ENCODE results near the gene FGD4.

DNA sequence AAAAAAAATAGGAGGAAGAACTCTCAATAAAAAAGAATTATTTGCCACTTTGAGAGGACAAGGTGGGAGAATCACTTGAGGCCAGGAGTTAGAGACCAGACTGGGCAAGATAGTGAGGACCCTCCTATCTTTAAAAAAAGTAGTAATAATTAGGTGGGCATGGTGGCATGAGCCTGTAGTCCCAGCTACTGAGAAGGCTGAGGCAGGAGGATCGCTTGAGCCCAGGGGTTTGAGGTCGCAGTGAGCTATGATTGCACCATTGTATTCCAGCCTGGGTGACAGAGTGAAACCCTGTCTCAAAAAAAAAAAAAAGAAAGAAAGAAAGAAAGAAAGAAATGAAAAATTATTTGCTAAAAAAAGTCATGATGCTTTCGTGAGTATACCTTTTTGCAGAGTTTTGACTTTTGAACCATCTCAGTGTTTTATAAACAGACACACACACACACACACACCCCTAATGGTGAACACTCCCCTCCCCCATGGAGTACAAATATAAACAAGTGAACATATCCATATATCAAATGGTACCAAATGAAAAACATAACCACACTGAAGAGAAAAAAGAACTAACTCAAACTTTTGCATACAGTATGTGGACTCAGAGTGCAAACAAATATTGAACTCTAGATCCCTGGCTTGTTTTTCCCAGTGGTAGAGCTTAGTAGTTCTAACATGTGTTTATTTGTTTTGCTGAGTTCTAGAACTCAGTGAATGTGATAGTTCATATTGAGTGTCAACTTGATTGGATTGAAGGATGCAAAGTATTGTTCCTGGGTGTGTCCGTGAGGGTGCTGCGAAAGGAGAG lies 252.0 kb downstream of the FGD4 start:
- no peak for TF ChIP-seq POLR2A (IDR thresholded peaks at IDR 0.05)
- TF ChIP-seq, protein P1, sequence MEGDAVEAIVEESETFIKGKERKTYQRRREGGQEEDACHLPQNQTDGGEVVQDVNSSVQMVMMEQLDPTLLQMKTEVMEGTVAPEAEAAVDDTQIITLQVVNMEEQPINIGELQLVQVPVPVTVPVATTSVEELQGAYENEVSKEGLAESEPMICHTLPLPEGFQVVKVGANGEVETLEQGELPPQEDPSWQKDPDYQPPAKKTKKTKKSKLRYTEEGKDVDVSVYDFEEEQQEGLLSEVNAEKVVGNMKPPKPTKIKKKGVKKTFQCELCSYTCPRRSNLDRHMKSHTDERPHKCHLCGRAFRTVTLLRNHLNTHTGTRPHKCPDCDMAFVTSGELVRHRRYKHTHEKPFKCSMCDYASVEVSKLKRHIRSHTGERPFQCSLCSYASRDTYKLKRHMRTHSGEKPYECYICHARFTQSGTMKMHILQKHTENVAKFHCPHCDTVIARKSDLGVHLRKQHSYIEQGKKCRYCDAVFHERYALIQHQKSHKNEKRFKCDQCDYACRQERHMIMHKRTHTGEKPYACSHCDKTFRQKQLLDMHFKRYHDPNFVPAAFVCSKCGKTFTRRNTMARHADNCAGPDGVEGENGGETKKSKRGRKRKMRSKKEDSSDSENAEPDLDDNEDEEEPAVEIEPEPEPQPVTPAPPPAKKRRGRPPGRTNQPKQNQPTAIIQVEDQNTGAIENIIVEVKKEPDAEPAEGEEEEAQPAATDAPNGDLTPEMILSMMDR (IDR thresholded peaks at IDR 0.05), result no peak

Data from prostate gland (tissue), 2 donors.